Spinal cord (tissue), 10 donors: ENCODE data around the gene NANOS1. TPM values are rescaled to one million over a fixed set of nuclear protein-coding genes. Genes with fewer than 3 reads are reported as not detected.
"Not testable (repeated sequence)": the region's sequence is repeated elsewhere in the genome, so short reads cannot be mapped to it uniquely, and the experiment has no call there.

Experiments used
- DNase-seq, 6 donors: peaks; one replicate each; pipeline versions ENCODE4 v3.0.0 to v3.0.0-alpha.2; 2013 to 2015; ENCODE audit warnings: low spot score in 6 of 6, low read depth in 4 of 6
- H3K27ac ChIP-seq: one replicate; pipeline ENCODE4 v1.5.1; 2013; ENCODE audit warnings: low read depth, low read length, control low read depth
- H3K27me3 ChIP-seq: one replicate; pipeline ENCODE4 v1.6.1; 2013; ENCODE audit warnings: low read length; ENCODE audit not compliant: control insufficient read depth, insufficient read depth
- H3K36me3 ChIP-seq: one replicate; pipeline ENCODE4 v1.6.1; 2013; ENCODE audit warnings: low read length; ENCODE audit not compliant: control insufficient read depth, insufficient read depth
- H3K4me1 ChIP-seq: one replicate; pipeline ENCODE4 v1.6.1; 2013; ENCODE audit warnings: low read length; ENCODE audit not compliant: control insufficient read depth, insufficient read depth
- H3K4me3 ChIP-seq: one replicate; pipeline ENCODE4 v1.5.1; 2013; ENCODE audit warnings: low read depth, low read length, control low read depth
- H3K9me3 ChIP-seq: one replicate; pipeline ENCODE4 v1.6.1; 2013; ENCODE audit warnings: low read length; ENCODE audit not compliant: control insufficient read depth, insufficient read depth
- WGBS: methylation state at CpG from one replicate; pipeline ENCODE4 v1.1.5; 2013; ENCODE audit warnings: missing lambda C conversion rate; ENCODE audit not compliant: insufficient coverage; 5-methylcytosine and 5-hydroxymethylcytosine counted together
- polyA plus RNA-seq, 2 donors: library from polyadenylated mRNA; unstranded; fragments of 120-200 nt; gene quantifications; one replicate each; pipeline ENCODE4 v1.2.1, GENCODE V29; 2013; ENCODE audit not compliant: insufficient read length in 2 of 2
- total RNA-seq, 2 donors: library from RNA; depleted of rRNA in 1 of 2; stranded (reverse); fragments of 120-200 nt in 1 of 2; fragments of >200 nt in 1 of 2; gene quantifications; one replicate each; pipeline versions ENCODE4 v1.2.3 to v1.2.4, GENCODE V29; 2013 to 2014
- donor health status: healthy.

Gene NANOS1
- total and polyA plus RNA-seq, 4 donors = 6.3 to 24.3 (median 14.9) TPM

- peak in 1 of 6 donors; percentile 57 for DNase-seq
- Histone ChIP-seq H3K36me3 (no peaks in the 10 kb centered on the region), H3K27ac (peak overlapping the region; percentile 40), H3K27me3 (no peaks in the 10 kb centered on the region), H3K9me3 (no peaks in the 10 kb centered on the region), H3K4me1 (peaks cover 41% of the 10 kb centered on the region), H3K4me3 (no peak overlapping the region)
- 72% methylated on average over 12 of the region's 18 CpGs for WGBS
Observed at GRCh38 chr10:119026301-119027110, 3.0 kb upstream of the NANOS1 start.

DNA sequence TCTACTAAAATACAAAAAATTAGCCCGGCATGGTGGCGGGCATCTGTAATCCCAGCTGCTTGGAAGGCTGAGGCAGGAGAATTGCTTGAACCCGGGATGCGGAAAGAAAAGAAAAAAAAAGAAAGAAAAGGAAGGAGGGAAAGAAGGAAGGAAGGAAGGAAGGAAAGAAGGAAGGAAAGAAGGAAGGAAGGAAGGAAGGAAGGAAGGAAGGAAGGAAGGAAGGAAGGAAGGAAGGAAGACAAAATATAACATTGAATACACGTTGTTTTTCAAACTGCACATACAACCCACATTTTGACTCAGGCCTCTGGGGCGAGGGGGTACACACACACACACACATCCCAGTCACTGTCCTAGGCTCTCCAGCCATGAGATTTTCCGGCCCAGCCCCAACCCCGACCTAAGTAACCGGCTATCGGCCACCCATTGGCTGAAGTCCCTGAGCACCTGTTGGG lies 1.0 kb upstream of the NANOS1 start:
- H3K27ac ChIP-seq, H3K9me3 ChIP-seq, H3K27me3 ChIP-seq, DNase-seq, H3K36me3 ChIP-seq: not testable (repeated sequence)
- Histone ChIP-seq H3K4me3 (peak overlapping the region; percentile 41), H3K4me1 (peaks cover 33% of the 10 kb centered on the region)
- 60% methylated on average over 8 of the region's 10 CpGs for WGBS

DNA sequence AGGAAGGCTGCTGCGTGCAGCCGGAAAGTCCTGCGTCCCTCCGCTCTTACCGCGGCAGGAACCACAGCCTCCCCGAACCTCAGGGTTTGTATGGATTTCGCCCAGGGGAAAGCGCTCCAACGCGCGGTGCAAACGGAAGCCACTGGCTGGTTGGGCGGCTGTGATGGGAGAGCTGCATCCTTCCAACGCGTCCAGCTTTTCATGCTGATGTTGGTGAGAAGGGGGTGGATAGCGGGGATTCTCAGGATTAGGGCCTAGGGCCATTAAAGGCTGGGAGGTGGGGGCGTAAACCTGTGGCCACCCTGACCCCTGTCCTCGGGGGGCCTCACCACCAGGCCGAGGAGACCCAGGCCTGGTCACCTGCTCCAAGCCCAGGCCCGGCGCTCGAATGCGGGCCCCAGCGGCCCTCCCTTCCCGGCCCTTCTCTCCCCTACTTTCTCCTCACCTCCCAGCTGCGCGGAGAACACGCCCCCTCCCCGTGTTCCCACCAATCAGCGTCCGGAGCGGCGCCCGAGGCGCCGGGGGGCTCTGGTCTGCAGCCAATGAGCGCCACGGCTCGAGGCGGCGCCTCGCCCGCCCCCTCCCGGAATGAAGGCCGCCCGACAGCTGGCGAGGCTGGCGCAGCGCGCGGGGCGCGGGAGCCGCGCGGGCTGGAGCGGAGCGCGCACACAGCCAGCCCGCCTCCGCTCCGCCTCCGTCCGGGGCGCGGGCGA lies 458 bp upstream of the NANOS1 start:
- peak overlapping the region; percentile 41 for H3K4me3 ChIP-seq
- H3K27me3 ChIP-seq = no peaks in the 10 kb centered on the region
- H3K36me3 ChIP-seq = peaks cover 3% of the 10 kb centered on the region
- peak; percentile 77 to 98 (median 85) for DNase-seq
- H3K4me1 ChIP-seq = peaks cover 31% of the 10 kb centered on the region
- WGBS = 5% methylated on average over 68 of the region's 68 CpGs
- no peaks in the 10 kb centered on the region for H3K9me3 ChIP-seq
- peak overlapping the region; percentile 71 for H3K27ac ChIP-seq

DNA sequence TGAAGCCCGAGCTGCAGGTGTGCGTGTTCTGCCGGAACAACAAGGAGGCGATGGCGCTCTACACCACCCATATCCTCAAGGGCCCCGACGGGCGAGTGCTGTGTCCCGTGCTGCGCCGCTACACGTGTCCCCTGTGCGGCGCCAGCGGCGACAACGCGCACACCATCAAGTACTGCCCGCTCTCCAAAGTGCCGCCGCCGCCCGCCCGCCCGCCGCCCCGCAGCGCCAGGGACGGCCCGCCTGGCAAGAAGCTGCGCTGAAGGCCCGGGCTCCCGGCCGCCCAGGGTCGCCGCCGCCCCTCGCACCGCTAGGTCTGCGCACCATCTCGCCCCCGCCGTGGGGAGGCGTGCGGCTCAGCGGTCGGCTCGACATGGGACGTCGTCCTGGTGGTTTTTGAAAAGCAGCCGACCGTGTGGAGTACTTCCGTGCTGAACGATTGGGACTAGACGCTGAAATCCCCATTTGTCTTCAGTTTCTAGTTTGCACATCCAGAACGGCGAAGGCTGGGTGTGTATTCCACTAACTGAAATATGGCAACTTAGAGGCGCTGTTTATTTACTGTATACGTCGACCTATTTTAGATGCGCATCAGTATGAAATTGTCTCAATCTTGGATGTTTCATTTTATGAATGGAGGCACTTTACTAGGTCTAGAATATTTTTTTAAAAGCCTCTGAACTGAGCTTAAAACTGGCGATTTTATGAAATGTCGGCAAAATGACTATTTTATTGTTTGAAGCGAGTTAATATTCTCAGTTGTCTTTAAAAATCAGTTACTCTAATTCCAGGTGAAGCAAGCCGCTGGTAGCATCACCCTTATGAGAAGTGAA lies 1.1 kb downstream of the NANOS1 start:
- peak in 4 of 6 donors; percentile 12 to 73 (median 42) for DNase-seq
- H3K36me3 ChIP-seq = peaks cover 3% of the 10 kb centered on the region
- peaks cover 23% of the 10 kb centered on the region for H3K4me1 ChIP-seq
- 3% methylated on average over 63 of the region's 65 CpGs for WGBS
- H3K9me3 ChIP-seq = no peaks in the 10 kb centered on the region
- no peaks in the 10 kb centered on the region for H3K27me3 ChIP-seq
- no peak overlapping the region for H3K27ac ChIP-seq
- H3K4me3 ChIP-seq = peak overlapping the region; percentile 13

GRCh38 chr10:119031496-119032059 lies 2.1 kb downstream of the NANOS1 start:
- no peak for DNase-seq
- no peaks in the 10 kb centered on the region for H3K9me3 ChIP-seq
- H3K36me3 ChIP-seq = peaks cover 3% of the 10 kb centered on the region
- H3K27ac ChIP-seq = no peak overlapping the region
- H3K27me3 ChIP-seq = no peaks in the 10 kb centered on the region
- no CpG with 5 or more reads among the region's 7 CpGs for WGBS
- H3K4me1 ChIP-seq = peaks cover 13% of the 10 kb centered on the region
- no peak overlapping the region for H3K4me3 ChIP-seq

DNA sequence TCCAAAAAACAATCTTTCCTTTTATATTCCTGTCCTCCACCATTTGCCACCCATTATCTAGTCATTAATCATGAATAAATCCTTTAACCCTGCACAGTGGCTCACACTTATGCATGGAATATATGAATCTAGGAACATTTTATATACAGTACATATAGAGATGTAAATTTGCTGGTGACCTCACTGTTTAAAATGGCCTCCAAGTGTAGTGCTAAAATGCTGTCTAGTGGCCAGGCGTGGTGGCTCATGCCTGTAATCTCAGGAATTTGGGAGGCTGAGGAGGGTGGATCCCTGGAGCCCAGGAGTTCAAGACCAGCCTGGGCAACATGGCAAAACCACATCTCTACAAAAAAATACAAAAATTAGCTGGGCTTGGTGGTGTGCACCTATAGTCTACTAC lies 9.6 kb downstream of the NANOS1 start:
- no peaks in the 10 kb centered on the region for H3K27me3 ChIP-seq
- H3K27ac ChIP-seq = no peak overlapping the region
- no peaks in the 10 kb centered on the region for H3K9me3 ChIP-seq
- peaks cover 61% of the 10 kb centered on the region for H3K36me3 ChIP-seq
- no peak overlapping the region for H3K4me3 ChIP-seq
- WGBS = 86% methylated on average over 1 of the region's 1 CpG
- no peak for DNase-seq
- no peaks in the 10 kb centered on the region for H3K4me1 ChIP-seq

GRCh38 chr10:119041326-119041725 lies 11.8 kb downstream of the NANOS1 start:
- 90% methylated on average over 2 of the region's 4 CpGs for WGBS

GRCh38 chr10:119042169-119042568 lies 12.7 kb downstream of the NANOS1 start:
- Histone ChIP-seq H3K36me3 (peaks cover 77% of the 10 kb centered on the region), H3K4me1 (no peaks in the 10 kb centered on the region), H3K9me3 (no peaks in the 10 kb centered on the region), H3K4me3 (no peak overlapping the region), H3K27ac (no peak overlapping the region), H3K27me3 (no peaks in the 10 kb centered on the region)
- 97% methylated on average over 26 of the region's 26 CpGs for WGBS
- DNase-seq = no peak

More at GRCh38 chr10:119041326-119041725, 11.8 kb downstream of the NANOS1 start:
- Histone ChIP-seq H3K27ac (no peak overlapping the region), H3K27me3 (no peaks in the 10 kb centered on the region), H3K36me3 (peaks cover 74% of the 10 kb centered on the region), H3K4me1 (no peaks in the 10 kb centered on the region), H3K9me3 (no peaks in the 10 kb centered on the region), H3K4me3 (no peak overlapping the region)
- DNase-seq = no peak

GRCh38 chr10:119045561-119045960 lies 16.0 kb downstream of the NANOS1 start:
- Histone ChIP-seq H3K36me3 (peaks cover 73% of the 10 kb centered on the region), H3K9me3 (no peaks in the 10 kb centered on the region), H3K27ac (no peak overlapping the region), H3K4me3 (no peak overlapping the region), H3K4me1 (no peaks in the 10 kb centered on the region), H3K27me3 (no peaks in the 10 kb centered on the region)
- DNase-seq = no peak
- WGBS = 96% methylated on average over 5 of the region's 7 CpGs
